Breast epithelium (tissue), 3 donors: ENCODE measurements around the gene NRG3.

Experiments
- POLR2A ChIP-seq: fragments of 450-650 bp; IDR thresholded peaks from one replicate; pipeline ENCODE4 v1.6.1; 2016; ENCODE audit warnings: antibody characterized with exemption, mild to moderate bottlenecking, moderate library complexity
- TF ChIP-seq, protein P1 (sequence below), 3 donors: fragments of 450-650 bp; IDR thresholded peaks; one replicate each; pipeline ENCODE4 v1.5.1; 2016 to 2017; ENCODE audit warnings: antibody characterized with exemption in 3 of 3, mild to moderate bottlenecking in 3 of 3, moderate library complexity in 3 of 3

DNA sequence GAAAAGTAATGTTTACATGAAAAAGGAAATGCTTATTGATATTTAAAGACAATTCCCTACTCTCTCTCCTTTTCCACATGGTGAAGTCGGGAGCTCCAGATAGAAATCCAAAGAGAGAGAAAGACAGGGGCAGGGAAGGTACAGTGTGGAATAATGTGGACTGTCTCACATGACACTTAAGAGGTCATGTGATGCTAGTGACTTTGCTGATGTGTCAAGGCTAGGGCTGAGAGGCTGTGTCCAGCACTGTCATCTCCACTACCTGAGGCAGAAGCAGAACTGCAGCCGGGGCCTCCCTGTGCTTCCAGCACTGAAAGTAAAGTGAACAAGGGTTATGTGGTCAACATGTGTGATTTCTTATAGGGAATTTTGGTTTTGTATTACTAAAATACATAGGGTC, 26.0 kb downstream of the NRG3 start:
- TF ChIP-seq, protein P1, sequence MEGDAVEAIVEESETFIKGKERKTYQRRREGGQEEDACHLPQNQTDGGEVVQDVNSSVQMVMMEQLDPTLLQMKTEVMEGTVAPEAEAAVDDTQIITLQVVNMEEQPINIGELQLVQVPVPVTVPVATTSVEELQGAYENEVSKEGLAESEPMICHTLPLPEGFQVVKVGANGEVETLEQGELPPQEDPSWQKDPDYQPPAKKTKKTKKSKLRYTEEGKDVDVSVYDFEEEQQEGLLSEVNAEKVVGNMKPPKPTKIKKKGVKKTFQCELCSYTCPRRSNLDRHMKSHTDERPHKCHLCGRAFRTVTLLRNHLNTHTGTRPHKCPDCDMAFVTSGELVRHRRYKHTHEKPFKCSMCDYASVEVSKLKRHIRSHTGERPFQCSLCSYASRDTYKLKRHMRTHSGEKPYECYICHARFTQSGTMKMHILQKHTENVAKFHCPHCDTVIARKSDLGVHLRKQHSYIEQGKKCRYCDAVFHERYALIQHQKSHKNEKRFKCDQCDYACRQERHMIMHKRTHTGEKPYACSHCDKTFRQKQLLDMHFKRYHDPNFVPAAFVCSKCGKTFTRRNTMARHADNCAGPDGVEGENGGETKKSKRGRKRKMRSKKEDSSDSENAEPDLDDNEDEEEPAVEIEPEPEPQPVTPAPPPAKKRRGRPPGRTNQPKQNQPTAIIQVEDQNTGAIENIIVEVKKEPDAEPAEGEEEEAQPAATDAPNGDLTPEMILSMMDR (IDR thresholded peaks at IDR 0.05): no peak
- TF ChIP-seq POLR2A: no peak
